OCI-LY1 (cell line): ENCODE results near the gene STAU1.
A peak's percentile ranks its signal among the peaks of the same experiment; 100 is the strongest.

ENCODE experiments used
- H2AFZ ChIP-seq: fragments of 200-600 bp; sonication (generic), shearing (Covaris generic); 2 replicates; pipeline ENCODE4 v1.6.0; 2014; ENCODE audit warnings: antibody characterized with exemption, mild to moderate bottlenecking, low read length
- H3F3A ChIP-seq: fragments of 200-600 bp; sonication (generic), shearing (Covaris generic); 2 replicates; pipeline ENCODE4 v1.6.0; 2014; ENCODE audit warnings: mild to moderate bottlenecking, antibody characterized with exemption, low read length, moderate library complexity; ENCODE audit not compliant: insufficient read depth
- H3K27ac ChIP-seq: fragments of 200-600 bp; sonication (generic); 2 replicates; pipeline ENCODE4 v1.5.1; 2014; ENCODE audit warnings: low read length, mixed run types, mild to moderate bottlenecking, low read depth; ENCODE audit not compliant: poor library complexity, severe bottlenecking
- H3K27me3 ChIP-seq: fragments of 200-600 bp; sonication (generic); 2 replicates; pipeline ENCODE4 v1.6.0; 2014; ENCODE audit warnings: antibody characterized with exemption, mild to moderate bottlenecking, low read length, moderate library complexity; ENCODE audit not compliant: insufficient read depth
- H3K36me3 ChIP-seq: fragments of 200-600 bp; sonication (generic); 2 replicates; pipeline ENCODE4 v1.6.1; 2014; ENCODE audit warnings: mild to moderate bottlenecking, antibody characterized with exemption, low read length, moderate library complexity, mixed read lengths; ENCODE audit not compliant: insufficient read depth
- H3K4me1 ChIP-seq: fragments of 200-600 bp; sonication (generic); 2 replicates; pipeline ENCODE4 v1.5.1; 2014; ENCODE audit warnings: mild to moderate bottlenecking, low read length, moderate library complexity; ENCODE audit not compliant: insufficient read depth, severe bottlenecking
- H3K4me2 ChIP-seq: fragments of 200-600 bp; sonication (generic), shearing (Covaris generic); 2 replicates; pipeline ENCODE4 v1.6.1; 2014; ENCODE audit warnings: low read length
- H3K4me3 ChIP-seq: fragments of 200-600 bp; sonication (generic); 2 replicates; pipeline ENCODE4 v1.5.1; 2014; ENCODE audit warnings: low read length, low read depth, mild to moderate bottlenecking, mixed read lengths; ENCODE audit not compliant: poor library complexity, severe bottlenecking
- H3K79me2 ChIP-seq: fragments of 200-600 bp; shearing (Covaris generic); 2 replicates; pipeline ENCODE4 v1.6.1; 2016; ENCODE audit warnings: mixed run types, low read length, mixed read lengths; ENCODE audit not compliant: insufficient read depth
- H3K9ac ChIP-seq: fragments of 200-600 bp; sonication (generic), shearing (Covaris generic); 2 replicates; pipeline ENCODE4 v1.6.1; 2014; ENCODE audit warnings: mild to moderate bottlenecking, low read length, mixed read lengths
- H3K9me2 ChIP-seq: fragments of 200-600 bp; sonication (generic), shearing (Covaris generic); 2 replicates; pipeline ENCODE4 v1.6.1; 2014; ENCODE audit warnings: low read depth, mild to moderate bottlenecking, low read length, mixed read lengths
- H3K9me3 ChIP-seq: fragments of 200-600 bp; shearing (Covaris generic); 2 replicates; pipeline ENCODE4 v1.6.1; 2014; ENCODE audit warnings: low read length, mixed read lengths
- H4K20me1 ChIP-seq: fragments of 200-600 bp; sonication (generic), shearing (Covaris generic); 2 replicates; pipeline ENCODE4 v1.6.0; 2016; ENCODE audit warnings: mild to moderate bottlenecking, low read length; ENCODE audit not compliant: insufficient read depth
- CTCF ChIP-seq: fragments of 200-600 bp; sonication (generic), shearing (Covaris generic); IDR thresholded peaks from 2 replicates; pipeline ENCODE4 v1.5.1; 2017; ENCODE audit warnings: mild to moderate bottlenecking, antibody characterized with exemption, low read length, moderate library complexity, mixed read lengths
- EZH2 ChIP-seq: fragments of 200-600 bp; sonication (generic), shearing (Covaris generic); IDR thresholded peaks from 2 replicates; pipeline ENCODE4 v1.8.0; 2017; ENCODE audit warnings: borderline replicate concordance, mixed run types, mild to moderate bottlenecking, antibody characterized with exemption, low read length, moderate library complexity, mixed read lengths

STAU1 gene

GRCh38 chr20:49187330-49187850, 744 bp downstream of the STAU1 start:
- peak overlapping the region; percentile 90 for H3K4me2 ChIP-seq
- H3K9me2 ChIP-seq, result no peaks in the 10 kb centered on the region
- no peak overlapping the region for H2AFZ ChIP-seq
- H3K79me2 ChIP-seq, result peaks cover 51% of the 10 kb centered on the region
- peak overlapping the region; percentile 82 for H3K9ac ChIP-seq
- no peaks in the 10 kb centered on the region for H3F3A ChIP-seq
- H4K20me1 ChIP-seq, result no peaks in the 10 kb centered on the region
- H3K4me3 ChIP-seq, result peak overlapping the region; percentile 79
- H3K27me3 ChIP-seq, result no peaks in the 10 kb centered on the region
- peak overlapping the region; percentile 66 for H3K27ac ChIP-seq
- no peaks in the 10 kb centered on the region for H3K36me3 ChIP-seq
- peaks cover 41% of the 10 kb centered on the region for H3K4me1 ChIP-seq
- TF ChIP-seq CTCF (no peak), EZH2 (no peak)
- H3K9me3 ChIP-seq, result no peaks in the 10 kb centered on the region

GRCh38 chr20:49186535-49187329, 1.4 kb downstream of the STAU1 start:
- H2AFZ ChIP-seq, result no peak overlapping the region
- no peaks in the 10 kb centered on the region for H3K36me3 ChIP-seq
- TF ChIP-seq EZH2 (no peak), CTCF (no peak)
- no peaks in the 10 kb centered on the region for H3K9me2 ChIP-seq
- peak overlapping the region; percentile 66 for H3K27ac ChIP-seq
- peak overlapping the region; percentile 79 for H3K4me3 ChIP-seq
- H3K4me2 ChIP-seq, result peak overlapping the region; percentile 90
- H3K4me1 ChIP-seq, result peaks cover 48% of the 10 kb centered on the region
- no peaks in the 10 kb centered on the region for H3K27me3 ChIP-seq
- H3K9ac ChIP-seq, result peak overlapping the region; percentile 82
- H4K20me1 ChIP-seq, result no peaks in the 10 kb centered on the region
- no peaks in the 10 kb centered on the region for H3K9me3 ChIP-seq
- peaks cover 58% of the 10 kb centered on the region for H3K79me2 ChIP-seq
- H3F3A ChIP-seq, result no peaks in the 10 kb centered on the region

GRCh38 chr20:49185071-49185761, 2.9 kb downstream of the STAU1 start:
- Histone ChIP-seq H3K4me1 (peaks cover 62% of the 10 kb centered on the region), H3K36me3 (no peaks in the 10 kb centered on the region), H3K27me3 (no peaks in the 10 kb centered on the region), H3K79me2 (peaks cover 73% of the 10 kb centered on the region), H3K9me3 (no peaks in the 10 kb centered on the region), H4K20me1 (no peaks in the 10 kb centered on the region), H3K9me2 (no peaks in the 10 kb centered on the region), H3K9ac (peak overlapping the region; percentile 17; the same call in 1 of the 2 replicates), H3K4me2 (peak overlapping the region; percentile 90; the same call in 1 of the 2 replicates), H3F3A (no peaks in the 10 kb centered on the region), H2AFZ (no peak overlapping the region), H3K4me3 (peak overlapping the region; percentile 1), H3K27ac (no peak overlapping the region)
- TF ChIP-seq CTCF (no peak), EZH2 (no peak)
